Activated CD8-positive, alpha-beta memory T cell treated with anti-CD3 and anti-CD28 coated beads, Interleukin-2, amount 50 U/mL, for 48 hours (primary cell): ENCODE data around the gene RSPH10B.
"Not testable (repeated sequence)": the region's sequence is repeated elsewhere in the genome, so short reads cannot be mapped to it uniquely, and the experiment has no call there.

Experiments
- DNase-seq: peaks from one replicate; pipeline ENCODE4 v3.0.0-alpha.2; 2020

Gene RSPH10B

GRCh38 chr7:5926263-5926870, 44.1 kb downstream of the RSPH10B start:
- not testable (repeated sequence) for DNase-seq

GRCh38 chr7:5924630-5925029, 45.9 kb downstream of the RSPH10B start:
- not testable (repeated sequence) for DNase-seq

GRCh38 chr7:5924180-5924579, 46.3 kb downstream of the RSPH10B start:
- not testable (repeated sequence) for DNase-seq

- not testable (repeated sequence) for DNase-seq
Measured at GRCh38 chr7:5916529-5916928, 54.0 kb downstream of the RSPH10B start.

- DNase-seq = not testable (repeated sequence)
Measured at GRCh38 chr7:5908835-5909234, 61.7 kb downstream of the RSPH10B start.

- DNase-seq = not testable (repeated sequence)
Measured at GRCh38 chr7:5904726-5905125, 65.8 kb downstream of the RSPH10B start.

- DNase-seq = not testable (repeated sequence)
Measured at GRCh38 chr7:5903002-5903401, 67.5 kb downstream of the RSPH10B start.

- peak; percentile 89 for DNase-seq
Measured at GRCh38 chr7:5898480-5899224, 71.8 kb downstream of the RSPH10B start, which contains the start of gene CCZ1. TSS of gene CCZ1 (plus strand) at chr7:5898733. CDS start at chr7:5898800, 67 bp downstream.

GRCh38 chr7:5897369-5897919, 73.0 kb downstream of the RSPH10B start:
- DNase-seq = not testable (repeated sequence)

GRCh38 chr7:5892498-5892897, 78.0 kb downstream of the RSPH10B start:
- no peak for DNase-seq

GRCh38 chr7:5890244-5890643, 80.2 kb downstream of the RSPH10B start:
- DNase-seq = not testable (repeated sequence)

GRCh38 chr7:5888021-5888420, 82.5 kb downstream of the RSPH10B start:
- not testable (repeated sequence) for DNase-seq

- DNase-seq = not testable (repeated sequence)
Measured at GRCh38 chr7:5884431-5884830, 86.1 kb downstream of the RSPH10B start.

GRCh38 chr7:5880106-5880505, 90.4 kb downstream of the RSPH10B start:
- not testable (repeated sequence) for DNase-seq

GRCh38 chr7:5879591-5879990, 90.9 kb downstream of the RSPH10B start:
- not testable (repeated sequence) for DNase-seq
